ENCODE results near the gene PLEKHG4B.

PLEKHG4B gene

DNA sequence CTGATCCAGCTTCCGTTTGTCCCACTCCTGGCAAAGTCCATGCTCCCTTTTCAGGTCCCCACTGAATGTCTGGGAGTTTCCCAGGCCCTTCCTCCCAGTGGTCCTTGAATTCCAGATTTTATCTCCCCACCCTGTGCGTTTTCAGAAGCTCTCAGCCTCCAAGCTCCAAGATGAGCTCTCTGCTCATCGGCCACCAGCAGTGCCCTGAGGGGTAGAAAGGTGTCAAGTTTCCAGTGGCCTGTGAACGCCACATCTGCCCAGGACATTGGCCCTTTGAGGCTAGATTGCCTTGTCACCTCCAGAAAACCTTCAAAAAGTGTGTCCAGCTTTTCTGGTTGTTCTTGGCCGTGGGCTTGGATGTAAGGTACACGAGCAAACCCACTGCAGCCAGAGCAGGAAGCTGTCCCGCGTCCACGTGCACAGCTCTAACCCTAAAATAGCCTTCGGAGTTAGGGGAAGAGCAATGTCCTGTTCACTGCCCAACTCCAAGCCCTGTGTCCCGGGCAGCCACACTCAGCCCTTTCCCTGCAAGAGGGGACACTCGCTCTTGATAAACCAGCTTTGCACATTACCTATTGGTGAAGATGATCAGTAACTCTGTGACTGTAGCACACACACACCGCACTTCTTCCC lies 88.4 kb downstream of the PLEKHG4B start:
- Histone ChIP-seq H3K4me1 (ENCODE audit: low read length) (no peaks in the 10 kb centered on the region), H3K27ac (ENCODE audit: low read length) (no peak overlapping the region), H3K4me3 (ENCODE audit: low read length) (no peak overlapping the region), H4K20me1 (ENCODE audit: insufficient read depth, low read length) (no peaks in the 10 kb centered on the region), H3K9me3 (ENCODE audit: insufficient read depth, low read length) (no peaks in the 10 kb centered on the region), H3K27me3 (ENCODE audit: low read depth, low read length) (no peaks in the 10 kb centered on the region), H3K9ac (ENCODE audit: low read length) (no peak overlapping the region), H3K4me2 (ENCODE audit: low read length) (no peak overlapping the region), H3K79me2 (ENCODE audit: low read length) (no peaks in the 10 kb centered on the region), H2AFZ (ENCODE audit: low read depth, low read length) (no peak overlapping the region), H3K36me3 (replicated peaks; ENCODE audit: low read depth, low read length) (no peaks in the 10 kb centered on the region)
- TF ChIP-seq EZH2phosphoT487 (IDR thresholded peaks at IDR 0.05; ENCODE audit: low read depth): no peak

GRCh38 chr5:181160-181559 lies 89.2 kb downstream of the PLEKHG4B start:
- TF ChIP-seq, protein P1, sequence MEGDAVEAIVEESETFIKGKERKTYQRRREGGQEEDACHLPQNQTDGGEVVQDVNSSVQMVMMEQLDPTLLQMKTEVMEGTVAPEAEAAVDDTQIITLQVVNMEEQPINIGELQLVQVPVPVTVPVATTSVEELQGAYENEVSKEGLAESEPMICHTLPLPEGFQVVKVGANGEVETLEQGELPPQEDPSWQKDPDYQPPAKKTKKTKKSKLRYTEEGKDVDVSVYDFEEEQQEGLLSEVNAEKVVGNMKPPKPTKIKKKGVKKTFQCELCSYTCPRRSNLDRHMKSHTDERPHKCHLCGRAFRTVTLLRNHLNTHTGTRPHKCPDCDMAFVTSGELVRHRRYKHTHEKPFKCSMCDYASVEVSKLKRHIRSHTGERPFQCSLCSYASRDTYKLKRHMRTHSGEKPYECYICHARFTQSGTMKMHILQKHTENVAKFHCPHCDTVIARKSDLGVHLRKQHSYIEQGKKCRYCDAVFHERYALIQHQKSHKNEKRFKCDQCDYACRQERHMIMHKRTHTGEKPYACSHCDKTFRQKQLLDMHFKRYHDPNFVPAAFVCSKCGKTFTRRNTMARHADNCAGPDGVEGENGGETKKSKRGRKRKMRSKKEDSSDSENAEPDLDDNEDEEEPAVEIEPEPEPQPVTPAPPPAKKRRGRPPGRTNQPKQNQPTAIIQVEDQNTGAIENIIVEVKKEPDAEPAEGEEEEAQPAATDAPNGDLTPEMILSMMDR (IDR thresholded peaks at IDR 0.05; ENCODE audit: low read depth, low read length): no peak
- TF ChIP-seq EZH2phosphoT487 (IDR thresholded peaks at IDR 0.05; ENCODE audit: low read depth): no peak
- no peak overlapping the region for H2AFZ ChIP-seq (ENCODE audit: low read depth, low read length)
- no peaks in the 10 kb centered on the region for H3K79me2 ChIP-seq (ENCODE audit: low read length)
- H3K9ac ChIP-seq (ENCODE audit: low read length): no peak overlapping the region
- no peaks in the 10 kb centered on the region for H3K9me3 ChIP-seq (ENCODE audit: insufficient read depth, low read length)
- H3K4me1 ChIP-seq (ENCODE audit: low read length): no peaks in the 10 kb centered on the region
- no peaks in the 10 kb centered on the region for H3K27me3 ChIP-seq (ENCODE audit: low read depth, low read length)
- H3K4me3 ChIP-seq (ENCODE audit: low read length): no peak overlapping the region
- H3K4me2 ChIP-seq (ENCODE audit: low read length): no peak overlapping the region
- no peak overlapping the region for H3K27ac ChIP-seq (ENCODE audit: low read length)
- H4K20me1 ChIP-seq (ENCODE audit: insufficient read depth, low read length): no peaks in the 10 kb centered on the region
- no peaks in the 10 kb centered on the region for H3K36me3 ChIP-seq (replicated peaks; ENCODE audit: low read depth, low read length)

GRCh38 chr5:181566-181965 lies 89.6 kb downstream of the PLEKHG4B start:
- no peaks in the 10 kb centered on the region for H3K79me2 ChIP-seq (ENCODE audit: low read length)
- H3K27me3 ChIP-seq (ENCODE audit: low read depth, low read length): no peaks in the 10 kb centered on the region
- no peak overlapping the region for H3K4me3 ChIP-seq (ENCODE audit: low read length)
- no peak overlapping the region for H3K27ac ChIP-seq (ENCODE audit: low read length)
- no peak overlapping the region for H2AFZ ChIP-seq (ENCODE audit: low read depth, low read length)
- H3K36me3 ChIP-seq (replicated peaks; ENCODE audit: low read depth, low read length): no peaks in the 10 kb centered on the region
- H3K9me3 ChIP-seq (ENCODE audit: insufficient read depth, low read length): no peaks in the 10 kb centered on the region
- no peaks in the 10 kb centered on the region for H3K4me1 ChIP-seq (ENCODE audit: low read length)
- no peak overlapping the region for H3K4me2 ChIP-seq (ENCODE audit: low read length)
- no peak overlapping the region for H3K9ac ChIP-seq (ENCODE audit: low read length)
- TF ChIP-seq, protein P1 (IDR thresholded peaks at IDR 0.05; ENCODE audit: low read depth, low read length): no peak
- TF ChIP-seq EZH2phosphoT487 (IDR thresholded peaks at IDR 0.05; ENCODE audit: low read depth): no peak
- no peaks in the 10 kb centered on the region for H4K20me1 ChIP-seq (ENCODE audit: insufficient read depth, low read length)

- Histone ChIP-seq H3K9ac (ENCODE audit: low read length) (no peak overlapping the region), H3K27ac (ENCODE audit: low read length) (no peak overlapping the region), H3K79me2 (ENCODE audit: low read length) (no peaks in the 10 kb centered on the region), H3K9me3 (ENCODE audit: insufficient read depth, low read length) (no peaks in the 10 kb centered on the region), H3K4me2 (ENCODE audit: low read length) (no peak overlapping the region), H2AFZ (ENCODE audit: low read depth, low read length) (no peak overlapping the region), H3K27me3 (ENCODE audit: low read depth, low read length) (no peaks in the 10 kb centered on the region), H3K4me3 (ENCODE audit: low read length) (no peak overlapping the region), H3K36me3 (replicated peaks; ENCODE audit: low read depth, low read length) (no peaks in the 10 kb centered on the region), H4K20me1 (ENCODE audit: insufficient read depth, low read length) (no peaks in the 10 kb centered on the region), H3K4me1 (ENCODE audit: low read length) (no peaks in the 10 kb centered on the region)
- TF ChIP-seq, protein P1 (IDR thresholded peaks at IDR 0.05; ENCODE audit: low read depth, low read length): no peak
- TF ChIP-seq EZH2phosphoT487 (IDR thresholded peaks at IDR 0.05; ENCODE audit: low read depth): no peak
These were observed 90.2 kb downstream of the PLEKHG4B start for GRCh38 chr5:182126-182525.

All from OCI-LY3 (cell line).